K562 (cell line): ENCODE data around the gene EPB41L1.

Experiments
- ATF6 ChIP-seq: sonication (generic); formaldehyde crosslinking; IDR thresholded peaks from 2 replicates; pipeline ENCODE4 v1.4.0; 2020; ENCODE audit warnings: mild to moderate bottlenecking, missing genetic modification reagents
- BMI1 ChIP-seq: fragments of 150-350 bp; IDR thresholded peaks from 2 replicates; pipeline ENCODE4 v1.6.1; 2014; ENCODE audit warnings: low read length
- CBX8 ChIP-seq: fragments of 200-600 bp; sonication (generic); IDR thresholded peaks from 2 replicates; pipeline ENCODE4 v1.6.1; 2012; ENCODE audit warnings: borderline replicate concordance, mixed run types, low read depth, mild to moderate bottlenecking, moderate library complexity, mixed read lengths, low read length, control low read depth, inconsistent platforms; ENCODE audit not compliant: poor library complexity, severe bottlenecking; ENCODE audit errors: extremely low read depth
- HIVEP1 ChIP-seq: fragments of 250-450 bp; sonication (Bioruptor Pico); IDR thresholded peaks from 2 replicates; pipeline ENCODE4 v1.4.0; 2020; ENCODE audit warnings: mild to moderate bottlenecking
- PHF20 ChIP-seq: fragments of 450-650 bp; IDR thresholded peaks from 2 replicates; pipeline ENCODE4 v1.6.1; 2018; ENCODE audit not compliant: partially characterized antibody
- POLR2A ChIP-seq: fragments of 450-650 bp; conservative IDR thresholded peaks from 2 replicates; pipeline ENCODE4 v1.6.1; 2016
- SMARCC2 ChIP-seq: fragments of 450-650 bp; IDR thresholded peaks from 2 replicates; pipeline ENCODE4 v1.6.1; 2017; ENCODE audit warnings: antibody characterized with exemption, moderate library complexity, mild to moderate bottlenecking, low read depth
- TF ChIP-seq, protein P1 (sequence below): fragments of 250-450 bp; sonication (Bioruptor Pico); IDR thresholded peaks from 2 replicates; pipeline ENCODE4 v1.8.0; 2021; ENCODE audit warnings: borderline replicate concordance, mild to moderate bottlenecking, moderate library complexity; ENCODE audit not compliant: poor library complexity, severe bottlenecking
- TF ChIP-seq, protein P2 (sequence below), 3 experiments: IDR thresholded peaks in 2 of 3; conservative IDR thresholded peaks in 1 of 3; 2 replicates each; pipeline ENCODE4 v1.5.1; 2011 to 2012; ENCODE audit warnings: low read length in 3 of 3, mild to moderate bottlenecking in 3 of 3, control low read depth in 2 of 3, improper control_type of control experiment in 1 of 3, inconsistent platforms in 1 of 3, low read depth in 1 of 3, mixed read lengths in 1 of 3, moderate library complexity in 1 of 3; ENCODE audit not compliant: insufficient read depth in 2 of 3
- TF ChIP-seq, protein P3 (sequence below): fragments of 250-450 bp; sonication (Bioruptor Pico); IDR thresholded peaks from 2 replicates; pipeline ENCODE4 v1.5.0; 2021

GRCh38 chr20:36217226-36217625, 62.7 kb downstream of the EPB41L1 start:
- TF ChIP-seq, protein P1, sequence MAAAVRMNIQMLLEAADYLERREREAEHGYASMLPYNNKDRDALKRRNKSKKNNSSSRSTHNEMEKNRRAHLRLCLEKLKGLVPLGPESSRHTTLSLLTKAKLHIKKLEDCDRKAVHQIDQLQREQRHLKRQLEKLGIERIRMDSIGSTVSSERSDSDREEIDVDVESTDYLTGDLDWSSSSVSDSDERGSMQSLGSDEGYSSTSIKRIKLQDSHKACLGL (CRISPR knock-in tag) = no peak
- TF ChIP-seq CBX8 = no peak
- no peak for TF ChIP-seq ATF6 (CRISPR knock-in tag)
- no peak for TF ChIP-seq SMARCC2
- no peak for TF ChIP-seq POLR2A
- TF ChIP-seq BMI1 = no peak
- no peak for TF ChIP-seq PHF20
- TF ChIP-seq, protein P2, sequence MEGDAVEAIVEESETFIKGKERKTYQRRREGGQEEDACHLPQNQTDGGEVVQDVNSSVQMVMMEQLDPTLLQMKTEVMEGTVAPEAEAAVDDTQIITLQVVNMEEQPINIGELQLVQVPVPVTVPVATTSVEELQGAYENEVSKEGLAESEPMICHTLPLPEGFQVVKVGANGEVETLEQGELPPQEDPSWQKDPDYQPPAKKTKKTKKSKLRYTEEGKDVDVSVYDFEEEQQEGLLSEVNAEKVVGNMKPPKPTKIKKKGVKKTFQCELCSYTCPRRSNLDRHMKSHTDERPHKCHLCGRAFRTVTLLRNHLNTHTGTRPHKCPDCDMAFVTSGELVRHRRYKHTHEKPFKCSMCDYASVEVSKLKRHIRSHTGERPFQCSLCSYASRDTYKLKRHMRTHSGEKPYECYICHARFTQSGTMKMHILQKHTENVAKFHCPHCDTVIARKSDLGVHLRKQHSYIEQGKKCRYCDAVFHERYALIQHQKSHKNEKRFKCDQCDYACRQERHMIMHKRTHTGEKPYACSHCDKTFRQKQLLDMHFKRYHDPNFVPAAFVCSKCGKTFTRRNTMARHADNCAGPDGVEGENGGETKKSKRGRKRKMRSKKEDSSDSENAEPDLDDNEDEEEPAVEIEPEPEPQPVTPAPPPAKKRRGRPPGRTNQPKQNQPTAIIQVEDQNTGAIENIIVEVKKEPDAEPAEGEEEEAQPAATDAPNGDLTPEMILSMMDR (IDR thresholded peaks at IDR 0.05 in 2 of 3, conservative IDR thresholded peaks at IDR 0.05 in 1 of 3; ENCODE audit: insufficient read depth in 2 of 3, low read depth in 1 of 3, low read length in 3 of 3) = peak; percentile 57 to 87 (median 66)
- TF ChIP-seq HIVEP1 (CRISPR knock-in tag) = no peak
- TF ChIP-seq, protein P3, sequence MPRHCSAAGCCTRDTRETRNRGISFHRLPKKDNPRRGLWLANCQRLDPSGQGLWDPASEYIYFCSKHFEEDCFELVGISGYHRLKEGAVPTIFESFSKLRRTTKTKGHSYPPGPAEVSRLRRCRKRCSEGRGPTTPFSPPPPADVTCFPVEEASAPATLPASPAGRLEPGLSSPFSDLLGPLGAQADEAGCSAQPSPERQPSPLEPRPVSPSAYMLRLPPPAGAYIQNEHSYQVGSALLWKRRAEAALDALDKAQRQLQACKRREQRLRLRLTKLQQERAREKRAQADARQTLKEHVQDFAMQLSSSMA (CRISPR knock-in tag) = no peak
